Psoas muscle (tissue), 8 donors: Measurements from ENCODE around the gene HAGH. TPM values are rescaled to one million over a fixed set of nuclear protein-coding genes. Genes with fewer than 3 reads are reported as not detected.
A peak's percentile ranks its signal among the peaks of the same experiment; 100 is the strongest.

ENCODE experiments used
- ATAC-seq, 4 donors: fragments of 200-7000 bp; cut with Tn5 transposase; one replicate each; pipeline ENCODE4 v1.9.1; 2020; ENCODE audit warnings: moderate library complexity in 3 of 4, mild to moderate bottlenecking in 2 of 4
- DNase-seq, 2 donors: peaks; one replicate each; pipeline ENCODE4 v3.0.0-alpha.2; 2020
- H3K27ac ChIP-seq: fragments of 200-600 bp; one replicate; pipeline ENCODE4 v1.8.0; 2022
- H3K27me3 ChIP-seq, 3 donors: fragments of 200-600 bp in 1 of 3; one replicate each; pipeline versions ENCODE4 v1.6.1 to v1.8.0; 2013 to 2022; ENCODE audit warnings: low read length in 2 of 3, mild to moderate bottlenecking in 2 of 3, moderate library complexity in 1 of 3; ENCODE audit not compliant: insufficient read depth in 3 of 3
- H3K36me3 ChIP-seq, 2 donors: fragments of 200-600 bp in 1 of 2; one replicate each; pipeline versions ENCODE4 v1.6.1 to v1.8.0; 2013 to 2022; ENCODE audit warnings: low read depth in 1 of 2, mild to moderate bottlenecking in 1 of 2, moderate library complexity in 1 of 2; ENCODE audit not compliant: insufficient read depth in 1 of 2
- H3K4me1 ChIP-seq: fragments of 200-600 bp; one replicate; pipeline ENCODE4 v1.8.0; 2022
- H3K4me3 ChIP-seq: fragments of 200-600 bp; one replicate; pipeline ENCODE4 v1.8.0; 2022; ENCODE audit warnings: mild to moderate bottlenecking
- H3K9me3 ChIP-seq: fragments of 200-600 bp; one replicate; pipeline ENCODE4 v1.8.0; 2022
- CTCF ChIP-seq: fragments of 200-600 bp; IDR thresholded peaks from one replicate; pipeline ENCODE4 v1.8.0; 2022; ENCODE audit warnings: antibody characterized with exemption
- WGBS, 3 donors: extraction: QIAGEN DNeasy Blood & Tissue Kit; methylation state at CpG; one replicate each; pipeline versions ENCODE4 v1.1.6 to v1.1.7; 2013; 5-methylcytosine and 5-hydroxymethylcytosine counted together
- intact Hi-C, 2 donors: fragments of 100-400 bp; cut with DNase I; formaldehyde crosslinking; loops; one replicate each; pipeline versions ENCODE4 v1.11.0 to v1.14.2; 2022
- polyA plus RNA-seq, 3 donors: library from polyadenylated mRNA; stranded (reverse); fragments of 200-250 nt; gene quantifications; one replicate each; pipeline ENCODE4 v1.2.3, GENCODE V29; 2013
- total RNA-seq, 4 donors: library from RNA; stranded (reverse); fragmentation: NEBNext Ultra II Directional in 2 of 4; extraction: Animal tissue kit (Norgen Biotek cat#: 25700) in 2 of 4; gene quantifications; one replicate each; pipeline versions ENCODE4 v1.2.1 to v1.2.4, GENCODE V29; 2021 to 2023
- donor health status: healthy with polysubstance abuse.
- donor health status: DM: no; HTN: no; CAD: no; lungs with moderate emphysema.
- donor health status: Bipolar disorder and iron deficiency.
- donor health status: healthy.
- donor health status: DM: yes; HTN: yes; CAD: no.
- donor health status: DM: no; HTN: no; CAD: no.
- donor health status: DM: no; HTN: no; CAD: no.
- donor health status: DM: yes; HTN: yes; CAD: no.

The HAGH gene
- total and polyA plus RNA-seq, 7 donors = 112 to 277 (median 160) TPM

GRCh38 chr16:1764971-1765370, 61.7 kb downstream of the HAGH start:
- Histone ChIP-seq H3K27me3 (no peaks in the 10 kb centered on the region), H3K4me1 (no peaks in the 10 kb centered on the region), H3K4me3 (no peak overlapping the region), H3K36me3 (peaks cover 4 to 91% of the 10 kb centered on the region in 2 donors), H3K9me3 (no peaks in the 10 kb centered on the region), H3K27ac (no peak overlapping the region)
- DNase-seq (no peak), ATAC-seq (no peak)
- WGBS, 3 donors = 90 to 92% (median 91%) methylated on average over 21 of the region's 21 CpGs
- TF ChIP-seq CTCF = no peak
- intact Hi-C loops = no loop called here

- TF ChIP-seq CTCF = peak; percentile 24
- H3K27ac ChIP-seq = peak overlapping the region; percentile 3
- ATAC-seq (peak; percentile 10 to 55 (median 47)), DNase-seq (peak in 1 of 2 donors; percentile 74)
- H3K36me3 ChIP-seq = peaks cover 4 to 89% of the 10 kb centered on the region in 2 donors
- no peaks in the 10 kb centered on the region for H3K4me1 ChIP-seq
- H3K27me3 ChIP-seq = no peaks in the 10 kb centered on the region
- H3K4me3 ChIP-seq = no peak overlapping the region
- intact Hi-C loops = no loop called here
- WGBS, 3 donors = 69 to 73% (median 72%) methylated on average over 62 to 80 of the region's 81 CpGs
- H3K9me3 ChIP-seq = no peaks in the 10 kb centered on the region
These were observed 62.8 kb downstream of the HAGH start for GRCh38 chr16:1763521-1764511.

GRCh38 chr16:1762879-1763520, 63.6 kb downstream of the HAGH start:
- H3K27ac ChIP-seq = no peak overlapping the region

GRCh38 chr16:1762196-1762878, 64.3 kb downstream of the HAGH start:
- DNase-seq (no peak), ATAC-seq (no peak)
- Histone ChIP-seq H3K27me3 (no peaks in the 10 kb centered on the region), H3K27ac (no peak overlapping the region), H3K9me3 (no peaks in the 10 kb centered on the region), H3K36me3 (peaks cover 2 to 87% of the 10 kb centered on the region in 2 donors), H3K4me3 (no peak overlapping the region), H3K4me1 (no peaks in the 10 kb centered on the region)
- no peak for TF ChIP-seq CTCF
- intact Hi-C loops = no loop called here
- WGBS, 3 donors = 86 to 88% (median 86%) methylated on average over 26 to 30 of the region's 30 CpGs

More at GRCh38 chr16:1762879-1763520, 63.6 kb downstream of the HAGH start:
- Histone ChIP-seq H3K4me3 (no peak overlapping the region), H3K27me3 (no peaks in the 10 kb centered on the region), H3K9me3 (no peaks in the 10 kb centered on the region), H3K36me3 (peaks cover 4 to 87% of the 10 kb centered on the region in 2 donors), H3K4me1 (no peaks in the 10 kb centered on the region)
- 71 to 79% (median 72%) methylated on average over 23 to 24 of the region's 24 CpGs for WGBS, 3 donors
- intact Hi-C loops = no loop called here
- peak in 1 of 2 donors; percentile 61 for DNase-seq
- peak in 1 of 4 donors; percentile 4 for ATAC-seq
- TF ChIP-seq CTCF = no peak
